ENCODE measurements around the gene CCDC150.

CCDC150 gene

GRCh38 chr2:196759378-196759706 is 119.8 kb downstream of the CCDC150 start:
- in situ Hi-C loops (cut with HindIII; ENCODE audit: low sequenced_read_pairs), result no loop called here

GRCh38 chr2:196767101-196767500 is 127.6 kb downstream of the CCDC150 start:
- in situ Hi-C loops (cut with HindIII; ENCODE audit: low sequenced_read_pairs), result no loop called here
